GM21576 (cell line): ENCODE data around the gene MARK2.

ENCODE experiments used
- ATAC-seq: cut with Tn5 transposase; IDR thresholded peaks from one replicate; pipeline ENCODE4 v1.9.1; 2021; ENCODE audit warnings: mild to moderate bottlenecking, moderate library complexity; ENCODE audit not compliant: unreplicated experiment

The MARK2 gene

GRCh38 chr11:63879598-63880402, 40.9 kb downstream of the MARK2 start:
- ATAC-seq, result no peak

DNA sequence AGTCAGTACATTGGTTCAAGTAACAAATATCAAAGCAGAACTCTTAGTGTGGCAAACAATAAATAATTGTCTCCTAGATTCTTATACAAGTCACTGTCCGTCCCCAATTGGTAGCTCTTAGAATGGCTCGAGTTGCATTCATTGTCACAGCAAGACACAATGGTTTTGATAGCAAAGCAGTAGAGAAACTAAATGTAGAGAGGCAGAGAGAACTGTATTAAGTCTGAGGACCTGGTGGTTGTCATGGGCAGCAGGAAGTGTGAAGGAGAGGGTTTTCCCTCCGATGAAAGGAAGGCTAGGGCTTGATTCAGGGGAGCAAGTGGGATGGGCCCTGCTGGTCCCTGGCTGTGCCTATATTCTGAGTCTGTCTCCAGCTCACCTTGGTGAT, 41.5 kb downstream of the MARK2 start:
- no peak for ATAC-seq

DNA sequence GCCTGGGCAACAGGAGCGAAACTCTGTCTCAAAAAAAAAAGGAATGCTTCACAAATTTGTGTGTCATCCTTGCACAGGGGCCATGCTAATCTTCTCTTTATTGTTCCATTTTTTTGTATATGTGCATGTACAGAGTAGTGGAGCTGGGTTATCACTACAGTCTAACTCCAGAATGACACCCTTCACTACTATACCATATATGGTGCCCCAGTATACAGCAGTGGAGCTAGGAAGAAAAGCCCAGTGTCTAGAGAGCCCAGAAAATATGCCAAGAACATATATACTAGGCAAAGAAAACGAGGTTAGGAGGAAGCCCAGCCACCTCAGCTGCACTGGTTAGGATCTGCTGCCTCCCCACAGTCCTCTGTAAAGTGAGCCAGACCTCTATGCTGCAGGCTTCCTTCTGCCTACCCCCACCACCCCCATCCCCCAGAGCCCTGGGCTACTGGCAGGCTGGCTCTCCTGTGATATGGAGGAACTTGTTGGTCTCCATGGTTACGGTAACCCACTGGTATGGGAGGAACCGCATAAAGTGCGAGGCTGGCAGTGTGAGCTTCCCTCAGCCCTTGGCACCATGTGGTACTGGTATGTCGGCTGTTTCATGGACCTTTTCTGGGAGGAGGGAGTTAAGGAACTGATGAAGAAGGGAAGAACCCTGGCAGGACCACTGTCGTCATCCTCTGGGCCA, 43.8 kb downstream of the MARK2 start:
- no peak for ATAC-seq

- no peak for ATAC-seq
These were observed 44.9 kb downstream of the MARK2 start for GRCh38 chr11:63883791-63884190.

DNA sequence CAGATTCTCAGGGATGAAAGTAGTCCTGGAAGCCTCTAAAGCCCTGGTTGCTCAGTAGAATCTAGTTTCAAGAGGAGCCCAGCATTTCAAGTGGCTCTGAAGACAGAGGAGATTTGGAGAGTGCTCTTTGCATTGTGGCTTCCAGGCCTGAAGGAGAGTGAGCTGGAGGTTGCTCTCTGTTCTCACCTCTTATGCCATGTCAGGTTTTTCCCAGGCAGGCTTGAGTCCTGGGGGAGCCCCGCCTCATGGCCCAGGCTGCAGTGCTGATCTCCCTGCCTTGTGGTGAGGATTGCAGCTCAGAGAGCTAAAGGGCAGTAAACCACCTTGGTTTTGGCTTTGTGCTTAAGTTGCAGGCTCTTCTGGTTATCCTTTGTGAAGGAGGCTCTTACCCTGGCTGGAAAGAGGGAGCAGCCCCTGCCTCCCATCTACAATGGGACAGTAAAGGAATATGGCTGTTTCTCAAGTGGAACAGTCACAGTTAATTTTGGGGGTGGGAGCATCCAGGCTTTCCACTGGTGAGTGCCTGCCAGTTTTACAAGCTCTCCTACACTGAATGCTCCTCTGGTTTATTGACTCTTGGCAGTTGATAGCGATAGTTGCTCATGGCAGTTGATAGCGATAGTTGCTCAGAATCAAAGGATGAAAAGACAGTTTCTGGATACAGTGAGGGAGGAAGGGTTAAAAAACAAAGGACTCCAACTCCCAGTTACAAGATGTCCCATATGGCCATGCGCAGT, 45.5 kb downstream of the MARK2 start:
- no peak for ATAC-seq

DNA sequence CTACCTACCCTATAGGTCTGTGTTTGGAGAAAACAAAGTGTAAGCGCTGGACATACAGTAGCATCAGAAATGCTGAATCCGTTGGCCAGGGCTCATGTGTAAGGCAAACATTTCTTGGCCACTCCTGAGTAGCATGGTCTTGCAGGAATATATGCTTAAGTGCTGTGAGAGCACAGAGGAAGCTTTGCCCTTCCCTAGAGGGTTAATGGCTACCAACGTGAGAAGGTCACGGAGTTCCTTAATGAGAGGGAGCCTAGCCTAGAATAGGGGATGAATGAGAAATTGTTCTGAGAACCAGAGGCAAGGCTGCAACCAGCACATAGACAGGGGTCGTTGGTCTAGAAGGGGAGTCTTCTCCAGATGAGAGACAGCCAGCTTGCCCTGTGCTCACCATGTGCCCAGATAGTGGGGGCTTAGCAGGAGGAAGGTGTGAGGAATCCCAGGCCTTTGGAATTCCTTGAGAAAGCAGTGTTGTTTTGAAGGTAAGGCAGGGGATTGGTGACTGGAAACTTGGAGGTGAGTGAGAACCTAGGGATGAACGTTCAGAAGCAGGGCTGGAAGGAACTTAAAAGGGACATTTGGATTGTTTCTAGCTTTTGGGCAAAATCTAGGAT, 48.6 kb downstream of the MARK2 start:
- ATAC-seq, result no peak

DNA sequence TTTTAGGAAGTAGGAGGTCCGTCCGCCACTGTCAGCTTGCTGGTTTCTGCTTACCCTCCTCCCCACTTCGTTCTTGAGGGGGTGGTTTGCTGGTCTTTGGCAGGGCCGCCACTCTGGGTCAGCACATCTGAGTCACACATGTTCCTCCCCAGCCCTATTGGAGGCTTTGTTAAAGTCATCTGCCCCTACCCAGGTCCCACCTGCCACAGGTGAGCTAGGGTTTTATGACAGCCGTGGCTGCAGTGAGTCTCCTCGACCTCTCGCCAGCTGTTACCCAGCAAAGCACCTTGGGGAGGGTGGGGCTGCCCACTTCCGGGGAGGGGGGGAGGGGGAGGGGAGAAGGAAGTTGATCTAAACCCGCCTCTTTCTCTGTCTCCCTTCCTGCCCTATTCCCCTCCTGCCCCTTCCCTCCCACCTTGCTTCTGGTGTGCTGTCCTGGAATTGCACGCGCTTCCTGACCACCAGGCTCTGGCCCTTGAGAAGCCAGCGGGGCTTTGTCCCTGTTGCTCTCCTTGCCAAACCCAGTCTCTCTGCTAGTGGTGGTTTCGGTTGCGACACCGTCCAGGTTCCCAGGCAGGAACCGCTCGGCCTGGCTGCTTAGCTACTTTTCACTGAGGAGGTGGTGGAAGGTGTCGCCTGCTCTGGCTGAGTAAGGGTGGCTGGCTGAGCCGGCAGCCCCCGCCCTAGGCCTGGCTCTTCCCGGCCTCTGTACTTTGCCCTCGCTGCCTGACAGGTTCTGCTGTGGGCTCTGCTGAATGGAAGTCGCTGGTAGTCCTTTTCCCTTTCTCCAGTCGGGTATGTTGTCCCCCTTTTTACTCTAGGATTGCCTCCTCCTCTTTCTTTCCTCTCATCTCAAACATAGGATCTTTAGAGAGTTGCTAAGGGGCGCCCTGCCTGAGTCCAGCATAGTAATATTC, 49.5 kb downstream of the MARK2 start:
- ATAC-seq, result peak; percentile 54

- no peak for ATAC-seq
These were observed 50.4 kb downstream of the MARK2 start for GRCh38 chr11:63889344-63889743.

- no peak for ATAC-seq
These were observed 51.5 kb downstream of the MARK2 start for GRCh38 chr11:63890368-63890767.

DNA sequence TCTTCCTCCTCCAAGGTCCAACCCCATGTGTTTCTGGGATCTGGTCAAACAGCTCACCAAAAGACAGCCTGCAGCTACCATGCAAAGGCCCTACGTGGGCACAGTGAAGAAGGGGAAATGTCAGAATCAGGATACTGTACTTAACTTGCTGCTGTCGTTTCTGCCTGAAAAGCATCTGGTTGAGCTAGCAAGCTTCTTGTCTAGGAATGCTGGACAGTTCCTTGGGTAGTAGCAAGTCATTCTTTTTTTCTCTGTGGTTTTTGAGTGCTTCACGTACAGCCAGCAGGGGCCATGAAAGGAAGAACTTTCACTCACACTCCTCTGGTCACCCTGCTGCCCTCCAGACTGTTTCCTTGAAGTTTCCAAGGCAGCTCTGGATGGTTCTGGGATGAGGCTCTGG, 53.3 kb downstream of the MARK2 start:
- no peak for ATAC-seq

DNA sequence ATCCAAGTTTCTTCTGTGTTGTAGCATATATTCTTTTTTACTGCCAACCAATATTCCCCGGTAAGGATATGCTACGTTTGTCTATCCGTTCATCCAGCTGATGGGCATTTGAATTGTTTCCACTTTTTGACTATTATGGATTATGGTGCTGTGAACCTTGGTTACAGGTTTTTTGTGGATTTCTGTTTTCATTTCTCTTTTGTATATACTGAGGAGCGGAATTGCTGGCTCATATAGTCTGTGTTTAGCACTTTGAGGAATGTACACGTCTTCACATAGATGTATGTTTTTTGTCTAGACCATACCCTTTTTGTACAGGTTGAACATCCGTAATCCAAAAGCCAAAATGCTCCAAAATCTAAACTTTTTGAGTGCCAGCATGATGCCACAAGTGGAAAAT, 54.4 kb downstream of the MARK2 start:
- ATAC-seq, result no peak

- no peak for ATAC-seq
These were observed 57.2 kb downstream of the MARK2 start for GRCh38 chr11:63896071-63896470.

- no peak for ATAC-seq
These were observed 58.7 kb downstream of the MARK2 start for GRCh38 chr11:63897459-63898146.

DNA sequence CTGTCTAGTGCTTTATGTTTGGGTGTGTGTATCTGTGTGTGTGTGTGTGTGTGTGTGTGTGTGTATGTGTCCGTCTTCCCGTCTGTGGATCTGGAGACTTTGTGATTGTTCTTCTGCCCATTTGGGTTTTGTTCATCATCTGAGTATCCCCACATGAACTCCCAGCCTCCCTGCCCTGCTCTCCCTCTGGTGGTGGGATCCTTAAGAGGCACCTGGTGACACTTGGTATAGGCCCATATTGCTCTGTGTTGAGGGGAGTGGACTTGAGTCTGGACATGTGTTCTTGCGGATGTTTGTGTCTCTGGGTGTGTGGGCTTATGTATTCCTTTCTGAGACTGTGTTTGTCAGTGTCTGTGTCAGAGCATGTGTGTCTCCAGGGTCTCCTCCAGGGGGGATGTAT, 62.8 kb downstream of the MARK2 start:
- ATAC-seq, result no peak

DNA sequence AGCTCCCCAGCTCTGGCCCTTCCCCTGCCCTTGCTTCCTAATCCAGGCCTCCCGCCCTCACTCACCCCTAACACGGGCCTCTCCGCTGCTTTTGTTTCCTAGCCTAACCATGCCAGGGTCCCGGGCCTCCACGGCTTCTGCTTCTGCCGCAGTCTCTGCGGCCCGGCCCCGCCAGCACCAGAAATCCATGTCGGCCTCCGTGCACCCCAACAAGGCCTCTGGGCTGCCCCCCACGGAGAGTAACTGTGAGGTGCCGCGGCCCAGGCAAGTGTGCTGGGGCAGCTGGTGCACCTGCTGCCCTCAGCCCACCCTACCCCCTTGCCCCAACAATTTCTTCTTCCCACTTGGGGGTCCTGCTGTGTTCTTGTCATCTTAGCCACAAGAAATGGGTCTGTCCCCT, 65.0 kb downstream of the MARK2 start:
- ATAC-seq, result no peak

- ATAC-seq, result no peak
These were observed 65.8 kb downstream of the MARK2 start for GRCh38 chr11:63904743-63905142.

DNA sequence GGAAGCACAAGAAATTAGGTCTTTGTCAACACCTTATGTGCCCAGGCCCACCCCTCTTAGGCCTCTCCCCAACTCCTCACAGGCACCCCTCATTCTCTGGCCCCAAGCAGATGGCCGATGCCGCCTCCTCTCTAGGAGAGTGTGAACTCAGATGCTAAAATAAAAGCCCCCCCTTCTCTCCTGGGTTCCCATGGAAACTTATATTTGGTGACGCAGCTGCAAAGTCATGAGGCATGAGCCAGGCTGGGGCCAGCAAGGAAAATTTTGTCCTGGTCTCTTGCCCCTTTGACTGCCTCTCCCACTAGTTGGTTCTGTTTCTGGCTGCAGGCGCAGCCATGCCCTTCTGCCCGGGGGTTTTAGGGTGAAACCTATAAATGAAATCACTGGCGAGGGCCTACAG, 66.3 kb downstream of the MARK2 start:
- ATAC-seq, result no peak

- no peak for ATAC-seq
These were observed 67.2 kb downstream of the MARK2 start for GRCh38 chr11:63906087-63906486.

GRCh38 chr11:63906585-63906984, 67.7 kb downstream of the MARK2 start:
- ATAC-seq, result no peak

GRCh38 chr11:63907063-63907462, 68.2 kb downstream of the MARK2 start:
- no peak for ATAC-seq
